ENCODE data around the gene ITIH4. TPM values are rescaled to one million over a fixed set of nuclear protein-coding genes. Genes with fewer than 3 reads are reported as not detected.

ITIH4 gene
- total and polyA plus RNA-seq, 2 of the 13 experiments (the other 11 are each of a cell fraction or from before 2014, with no cell fraction given), result 2.7 to 5.3 TPM

- TF ChIP-seq KIAA2018 (CRISPR knock-in tag; IDR thresholded peaks at IDR 0.05; ENCODE audit: borderline replicate concordance), result no peak
- peak; percentile 95 for TF ChIP-seq FOXO1 (CRISPR knock-in tag; IDR thresholded peaks at IDR 0.05)
- TF ChIP-seq, protein P1, sequence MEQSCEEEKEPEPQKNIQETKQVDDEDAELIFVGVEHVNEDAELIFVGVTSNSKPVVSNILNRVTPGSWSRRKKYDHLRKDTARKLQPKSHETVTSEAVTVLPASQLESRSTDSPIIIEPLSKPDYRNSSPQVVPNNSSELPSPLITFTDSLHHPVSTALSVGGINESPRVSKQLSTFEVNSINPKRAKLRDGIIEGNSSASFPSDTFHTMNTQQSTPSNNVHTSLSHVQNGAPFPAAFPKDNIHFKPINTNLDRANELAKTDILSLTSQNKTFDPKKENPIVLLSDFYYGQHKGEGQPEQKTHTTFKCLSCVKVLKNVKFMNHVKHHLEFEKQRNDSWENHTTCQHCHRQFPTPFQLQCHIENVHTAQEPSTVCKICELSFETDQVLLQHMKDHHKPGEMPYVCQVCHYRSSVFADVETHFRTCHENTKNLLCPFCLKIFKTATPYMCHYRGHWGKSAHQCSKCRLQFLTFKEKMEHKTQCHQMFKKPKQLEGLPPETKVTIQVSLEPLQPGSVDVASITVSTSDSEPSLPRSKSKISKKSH (CRISPR knock-in tag; IDR thresholded peaks at IDR 0.05; ENCODE audit: borderline replicate concordance), result no peak
- no peak for TF ChIP-seq ZNF562 (CRISPR knock-in tag; IDR thresholded peaks at IDR 0.05; ENCODE audit: borderline replicate concordance)
- TF ChIP-seq, protein P2, sequence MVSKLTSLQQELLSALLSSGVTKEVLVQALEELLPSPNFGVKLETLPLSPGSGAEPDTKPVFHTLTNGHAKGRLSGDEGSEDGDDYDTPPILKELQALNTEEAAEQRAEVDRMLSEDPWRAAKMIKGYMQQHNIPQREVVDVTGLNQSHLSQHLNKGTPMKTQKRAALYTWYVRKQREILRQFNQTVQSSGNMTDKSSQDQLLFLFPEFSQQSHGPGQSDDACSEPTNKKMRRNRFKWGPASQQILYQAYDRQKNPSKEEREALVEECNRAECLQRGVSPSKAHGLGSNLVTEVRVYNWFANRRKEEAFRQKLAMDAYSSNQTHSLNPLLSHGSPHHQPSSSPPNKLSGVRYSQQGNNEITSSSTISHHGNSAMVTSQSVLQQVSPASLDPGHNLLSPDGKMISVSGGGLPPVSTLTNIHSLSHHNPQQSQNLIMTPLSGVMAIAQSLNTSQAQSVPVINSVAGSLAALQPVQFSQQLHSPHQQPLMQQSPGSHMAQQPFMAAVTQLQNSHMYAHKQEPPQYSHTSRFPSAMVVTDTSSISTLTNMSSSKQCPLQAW (CRISPR knock-in tag; IDR thresholded peaks at IDR 0.05), result peak; percentile 95
- TF ChIP-seq, protein P3, sequence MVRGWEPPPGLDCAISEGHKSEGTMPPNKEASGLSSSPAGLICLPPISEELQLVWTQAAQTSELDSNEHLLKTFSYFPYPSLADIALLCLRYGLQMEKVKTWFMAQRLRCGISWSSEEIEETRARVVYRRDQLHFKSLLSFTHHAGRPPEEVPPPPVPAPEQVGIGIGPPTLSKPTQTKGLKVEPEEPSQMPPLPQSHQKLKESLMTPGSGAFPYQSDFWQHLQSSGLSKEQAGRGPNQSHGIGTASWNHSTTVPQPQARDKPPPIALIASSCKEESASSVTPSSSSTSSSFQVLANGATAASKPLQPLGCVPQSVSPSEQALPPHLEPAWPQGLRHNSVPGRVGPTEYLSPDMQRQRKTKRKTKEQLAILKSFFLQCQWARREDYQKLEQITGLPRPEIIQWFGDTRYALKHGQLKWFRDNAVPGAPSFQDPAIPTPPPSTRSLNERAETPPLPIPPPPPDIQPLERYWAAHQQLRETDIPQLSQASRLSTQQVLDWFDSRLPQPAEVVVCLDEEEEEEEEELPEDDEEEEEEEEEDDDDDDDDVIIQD (CRISPR knock-in tag; IDR thresholded peaks at IDR 0.05; ENCODE audit: low read depth), result peak; percentile 67
- no peak for TF ChIP-seq TRIM24 (CRISPR knock-in tag; IDR thresholded peaks at IDR 0.05)
- TF ChIP-seq TSC22D2 (CRISPR knock-in tag; IDR thresholded peaks at IDR 0.05; ENCODE audit: borderline replicate concordance), result no peak
- no peak for TF ChIP-seq ISX (CRISPR knock-in tag; conservative IDR thresholded peaks at IDR 0.05)
- no peak for TF ChIP-seq CREB1 (IDR thresholded peaks at IDR 0.05)
- peak; percentile 84 for TF ChIP-seq CREB1 (CRISPR knock-in tag; IDR thresholded peaks at IDR 0.05)
- no peak for TF ChIP-seq ZNF674 (CRISPR knock-in tag; IDR thresholded peaks at IDR 0.05; ENCODE audit: low read depth)
- peak; percentile 5; the same call in 1 of the 2 replicates for TF ChIP-seq LCORL (IDR thresholded peaks at IDR 0.05)
- TF ChIP-seq LCORL (CRISPR knock-in tag; IDR thresholded peaks at IDR 0.05), result peak; percentile 99
- no peak for TF ChIP-seq CC2D1A (CRISPR knock-in tag; IDR thresholded peaks at IDR 0.05)
- peak; percentile 79 for TF ChIP-seq ZMYM4 (CRISPR knock-in tag; IDR thresholded peaks at IDR 0.05)
Measured at GRCh38 chr3:52774901-52775864, 55.3 kb downstream of the ITIH4 start (continued).

Data from HepG2 (cell line).